OCI-M2 (cell line): ENCODE data around the gene USP48.
"Not testable (repeated sequence)": the region's sequence is repeated elsewhere in the genome, so short reads cannot be mapped to it uniquely, and the experiment has no call there.

ENCODE experiments used
- DNase-seq: peaks from one replicate; lab custom pipeline; 2025; ENCODE audit not compliant: unreplicated experiment; lab: John Stamatoyannopoulos, UW

The USP48 gene

DNA sequence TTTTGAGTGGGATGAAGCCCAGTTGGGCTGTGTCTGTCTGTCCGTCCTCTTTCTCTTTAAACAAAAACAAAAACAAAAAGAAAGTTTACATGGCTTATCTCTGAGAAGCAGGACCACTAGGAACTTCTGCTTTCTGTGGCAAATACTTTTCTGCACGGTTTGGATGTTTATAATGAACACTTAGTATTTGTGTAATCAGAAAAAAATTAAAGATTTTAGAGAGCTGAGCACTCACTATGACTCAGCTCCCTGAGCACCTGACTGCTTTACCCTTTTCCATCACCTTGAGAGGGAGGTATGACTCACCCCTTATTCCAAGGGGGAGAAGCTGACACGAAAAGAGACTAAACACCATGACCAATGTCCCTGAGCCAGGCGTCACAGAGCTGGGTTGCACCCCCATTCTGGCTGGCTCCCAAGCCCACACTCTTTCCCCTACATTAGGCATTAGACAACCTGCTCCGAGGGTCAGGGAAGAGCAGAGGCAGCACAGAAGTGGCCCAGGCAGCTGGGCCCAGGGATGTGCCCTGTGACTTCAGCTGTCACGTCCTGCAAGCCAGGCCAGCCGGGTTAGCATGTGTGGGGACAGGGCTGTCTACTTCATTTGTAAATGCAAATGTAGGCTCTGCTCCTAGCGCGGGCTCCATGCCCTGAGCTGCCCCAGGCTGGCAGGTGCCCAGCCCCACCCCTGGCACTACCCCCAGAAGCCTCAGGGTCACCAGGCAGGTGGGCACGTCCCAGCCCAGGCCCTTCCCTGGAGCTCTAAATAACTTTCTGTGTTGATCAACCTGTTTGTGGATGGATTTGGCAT lies 144.2 kb downstream of the USP48 start:
- no peak for DNase-seq

DNA sequence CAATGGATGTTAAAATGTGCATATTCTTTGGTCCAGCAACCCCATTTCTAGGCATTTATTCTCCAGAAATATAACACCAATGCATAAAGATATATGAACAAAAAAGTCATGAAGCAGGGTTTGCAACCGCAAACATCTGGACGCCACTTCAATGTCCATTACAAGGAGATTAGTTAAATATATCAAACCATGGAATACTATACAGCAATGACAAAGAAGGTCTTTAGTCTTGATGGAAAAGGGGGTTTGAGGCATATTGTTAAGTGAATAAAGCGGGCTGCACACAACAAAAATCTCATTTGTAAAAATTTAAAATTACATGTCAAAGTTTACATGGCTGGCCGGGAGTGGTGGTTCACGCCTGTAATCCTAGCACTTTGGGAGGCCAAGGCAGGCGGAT lies 145.4 kb downstream of the USP48 start:
- no peak for DNase-seq

GRCh38 chr1:21636029-21636428 lies 146.9 kb downstream of the USP48 start:
- no peak for DNase-seq

DNA sequence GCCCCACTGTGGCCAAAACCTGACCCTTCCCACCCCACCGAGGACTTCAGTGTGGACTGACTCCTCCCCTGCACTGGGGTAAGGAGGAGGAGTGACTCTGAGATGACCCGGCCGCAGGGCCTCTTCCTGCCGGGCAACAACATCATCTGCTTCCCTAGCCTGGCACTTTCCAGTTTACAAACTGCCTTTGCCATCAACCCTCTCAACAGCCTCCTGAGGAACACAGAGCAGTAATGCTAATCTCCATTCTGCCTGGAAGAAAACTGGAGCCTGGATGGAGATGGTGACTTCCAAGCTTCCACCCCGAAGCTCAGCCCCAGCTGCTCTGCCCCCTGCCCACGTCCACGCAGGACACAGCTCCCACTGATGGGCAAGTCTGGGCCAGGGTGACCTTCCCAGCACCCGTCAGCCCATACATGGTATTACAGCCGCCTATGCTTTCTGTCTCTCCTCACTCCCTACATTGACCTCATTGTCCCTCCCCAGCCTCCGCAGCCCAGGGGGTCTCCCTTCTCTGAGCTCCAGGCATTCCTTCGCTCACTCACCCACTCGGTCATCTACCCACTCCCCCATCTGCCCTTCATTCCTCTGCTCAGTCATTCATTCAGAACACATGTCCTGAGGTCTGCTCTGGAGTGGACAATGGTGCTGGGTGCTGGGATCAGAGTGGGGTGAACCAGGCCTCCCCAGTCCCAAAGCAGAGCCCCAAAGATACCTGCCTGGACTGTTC lies 148.0 kb downstream of the USP48 start:
- no peak for DNase-seq

DNA sequence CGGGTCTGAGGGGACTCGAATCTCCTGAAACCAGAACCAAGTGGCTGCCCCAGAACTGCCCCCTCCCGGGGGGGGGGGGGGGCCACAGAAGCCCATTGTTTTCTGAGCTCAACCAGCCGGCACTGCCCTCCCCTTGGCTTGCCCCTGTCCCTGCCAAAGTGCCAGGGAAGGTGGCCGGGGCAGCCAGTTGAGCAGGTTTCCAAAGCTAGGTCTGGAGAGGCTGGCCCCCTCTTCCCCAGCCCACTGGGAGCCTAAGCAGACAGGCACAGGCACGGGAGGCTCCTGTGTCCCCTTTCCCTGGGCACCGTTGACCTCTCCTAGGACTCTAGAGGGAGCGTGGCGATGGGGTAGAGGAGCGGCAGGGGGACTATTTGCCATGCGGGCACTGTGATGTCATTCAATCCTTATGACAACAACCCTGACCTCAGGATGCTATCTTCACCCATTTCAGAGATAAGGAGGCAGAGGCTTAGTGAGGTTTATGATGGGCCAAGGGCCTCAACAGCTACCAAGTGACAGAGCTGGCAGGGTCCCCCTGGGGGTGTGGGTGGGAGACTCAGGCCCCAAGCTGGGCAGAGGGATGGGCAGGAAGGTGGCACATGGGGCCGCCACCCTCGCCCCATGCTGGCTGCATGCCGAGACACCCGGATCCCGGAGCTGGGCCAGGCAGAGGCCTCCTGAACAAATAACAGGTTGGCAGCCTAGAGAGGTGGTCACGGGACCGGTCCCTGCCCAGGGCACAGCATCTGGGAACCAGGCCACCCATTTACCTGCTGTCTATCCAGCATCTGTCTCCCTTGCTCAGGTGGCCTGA lies 148.8 kb downstream of the USP48 start:
- no peak for DNase-seq

DNA sequence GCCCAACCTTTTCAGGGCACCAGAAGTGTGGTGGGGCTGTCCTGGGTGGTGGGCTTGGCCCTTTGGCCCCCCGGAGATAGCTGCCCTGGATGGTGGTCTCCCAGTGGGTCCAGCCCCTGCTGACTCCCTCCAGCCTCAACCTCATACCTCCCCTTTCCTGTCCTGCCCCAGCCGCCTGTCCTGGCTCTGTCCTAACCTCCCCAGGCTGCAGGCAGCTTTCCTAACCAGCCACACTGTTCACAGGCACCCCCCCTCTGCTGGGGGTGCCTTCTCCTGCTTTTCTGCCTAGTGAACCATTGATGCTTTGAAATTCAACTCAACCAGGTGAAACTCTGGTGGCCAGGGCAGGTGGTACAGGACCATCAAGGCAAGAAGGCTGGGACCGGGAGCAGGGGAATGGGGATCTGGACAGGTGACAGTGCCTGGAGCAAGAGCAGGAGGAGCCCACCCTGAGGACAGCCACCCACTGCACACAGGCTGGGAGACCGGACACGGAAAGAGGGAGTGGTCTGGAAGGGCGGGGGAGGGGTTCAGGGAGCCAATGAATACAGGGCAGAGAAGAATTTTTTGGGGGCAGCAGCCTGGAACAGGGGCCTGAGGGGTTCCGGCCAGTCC lies 149.7 kb downstream of the USP48 start:
- no peak for DNase-seq

GRCh38 chr1:21631944-21632887 lies 150.7 kb downstream of the USP48 start:
- DNase-seq = no peak

DNA sequence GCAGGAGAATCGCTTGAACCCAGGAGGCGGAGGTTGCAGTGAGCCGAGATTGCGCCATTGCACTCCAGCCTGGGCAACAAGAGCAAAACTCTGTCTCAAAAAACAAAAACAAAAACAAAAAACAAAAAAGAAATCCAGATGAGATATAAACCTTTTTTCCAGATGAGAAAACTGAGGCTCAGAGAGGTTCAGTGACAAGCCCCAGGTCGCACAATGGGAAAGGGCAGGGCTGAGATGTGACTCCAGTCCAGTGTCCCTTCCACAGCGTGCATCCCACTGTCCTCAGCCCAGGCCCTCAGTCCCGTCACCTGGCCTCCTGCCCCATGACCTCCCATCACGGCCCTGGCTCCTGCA lies 151.4 kb downstream of the USP48 start:
- DNase-seq = not testable (repeated sequence)

- DNase-seq = no peak
Observed at GRCh38 chr1:21630571-21631343, 152.2 kb downstream of the USP48 start.

DNA sequence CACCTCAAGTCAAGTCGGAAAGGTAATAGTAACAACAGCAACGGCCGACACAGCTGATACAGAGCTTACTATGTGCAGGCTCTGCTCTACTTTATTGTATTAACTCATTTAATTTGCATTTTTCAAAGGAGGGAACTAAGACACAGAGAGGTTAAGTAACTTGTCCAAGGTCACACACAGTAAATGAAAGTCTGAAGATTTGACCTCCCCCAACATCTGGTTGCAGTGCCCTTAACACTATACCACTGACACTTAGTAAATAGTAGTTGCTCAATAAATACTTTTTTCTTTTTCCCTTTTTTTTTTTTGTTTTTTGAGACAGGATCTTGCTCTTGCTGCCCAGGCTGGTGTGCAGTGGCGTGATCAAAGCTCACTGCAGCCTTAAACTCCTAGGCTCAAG lies 153.0 kb downstream of the USP48 start:
- no peak for DNase-seq

- DNase-seq = no peak
Observed at GRCh38 chr1:21628798-21629393, 154.1 kb downstream of the USP48 start.
